HG03060 (cell line): ENCODE data around the gene LACRT.
"Not testable (repeated sequence)": the region's sequence is repeated elsewhere in the genome, so short reads cannot be mapped to it uniquely, and the experiment has no call there.

Experiments used
- ATAC-seq: cut with Tn5 transposase; IDR thresholded peaks from one replicate; pipeline ENCODE4 v1.9.1; 2021; ENCODE audit warnings: low read depth, moderate number of reproducible peaks; ENCODE audit not compliant: unreplicated experiment

Gene LACRT

DNA sequence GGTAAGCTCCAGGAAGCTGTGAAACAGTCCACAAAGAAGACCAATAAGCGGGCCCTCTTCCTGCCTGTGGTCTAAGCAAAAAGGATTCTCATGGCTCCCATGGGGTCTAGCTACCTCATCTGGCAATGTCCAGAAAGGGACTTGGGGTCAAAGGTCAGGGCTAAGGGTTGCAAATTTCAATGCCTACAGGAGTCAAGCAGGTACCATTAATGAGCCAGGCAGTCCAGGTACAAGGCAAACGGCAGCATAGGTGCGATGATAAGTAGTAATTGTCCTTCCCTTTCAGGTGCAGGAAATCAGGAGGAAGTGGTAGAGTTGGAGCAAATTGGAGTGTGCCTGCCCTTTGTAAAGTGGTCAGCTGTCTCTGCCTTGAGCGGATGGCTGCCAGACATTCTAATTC, 6.4 kb upstream of the LACRT start:
- no peak for ATAC-seq

DNA sequence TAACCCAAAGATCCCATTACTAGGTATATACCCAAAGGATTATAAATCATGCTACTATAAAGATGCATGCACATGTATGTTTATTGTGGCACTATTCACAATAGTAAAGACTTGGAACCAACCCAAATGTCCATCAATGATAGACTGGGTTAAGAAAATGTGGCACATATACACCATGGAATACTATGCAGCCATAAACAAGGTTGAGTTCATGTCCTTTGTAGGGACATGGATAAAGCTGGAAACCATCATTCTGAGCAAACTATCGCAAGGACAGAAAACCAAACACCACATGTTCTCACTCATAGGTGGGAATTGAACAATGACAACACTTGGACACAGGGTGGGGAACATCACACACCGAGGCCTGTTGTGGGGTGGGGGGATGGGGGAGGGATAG, 4.4 kb upstream of the LACRT start:
- not testable (repeated sequence) for ATAC-seq

DNA sequence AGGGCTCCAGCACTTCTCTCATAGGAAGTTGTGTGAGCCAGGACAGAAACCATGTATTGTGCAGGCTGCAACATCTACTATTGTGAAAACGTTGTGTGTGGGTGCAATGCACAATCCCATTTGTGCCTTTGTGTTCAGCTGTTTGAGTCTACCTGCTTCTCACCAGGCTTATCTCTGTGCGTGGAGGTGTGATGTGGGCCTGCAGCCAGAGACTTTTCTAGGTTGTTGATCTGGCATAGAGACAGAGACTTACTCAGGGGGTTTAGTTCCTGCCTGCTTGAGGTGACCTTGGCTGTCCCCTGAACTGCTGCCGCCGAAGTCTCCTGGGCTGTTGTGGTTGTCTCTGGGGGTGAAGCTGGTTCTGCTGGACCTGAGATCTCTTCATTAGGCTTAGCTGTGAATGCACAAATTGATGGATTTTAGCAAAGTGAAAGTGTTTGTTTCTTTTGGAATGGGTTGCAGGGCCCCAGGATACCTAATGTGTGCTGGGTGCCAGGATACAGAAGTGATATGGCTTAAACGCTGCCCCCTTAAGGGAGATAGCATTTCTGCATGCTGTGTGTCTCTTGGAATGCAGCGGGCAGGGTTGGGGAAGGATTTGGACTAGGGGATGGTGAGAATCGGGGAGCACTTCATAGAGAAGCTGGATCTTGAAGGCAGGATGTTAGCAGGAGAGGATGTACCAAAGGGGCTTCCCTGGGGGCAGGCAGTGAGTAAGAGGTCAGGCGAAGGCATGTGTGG, 2.5 kb downstream of the LACRT start:
- no peak for ATAC-seq

DNA sequence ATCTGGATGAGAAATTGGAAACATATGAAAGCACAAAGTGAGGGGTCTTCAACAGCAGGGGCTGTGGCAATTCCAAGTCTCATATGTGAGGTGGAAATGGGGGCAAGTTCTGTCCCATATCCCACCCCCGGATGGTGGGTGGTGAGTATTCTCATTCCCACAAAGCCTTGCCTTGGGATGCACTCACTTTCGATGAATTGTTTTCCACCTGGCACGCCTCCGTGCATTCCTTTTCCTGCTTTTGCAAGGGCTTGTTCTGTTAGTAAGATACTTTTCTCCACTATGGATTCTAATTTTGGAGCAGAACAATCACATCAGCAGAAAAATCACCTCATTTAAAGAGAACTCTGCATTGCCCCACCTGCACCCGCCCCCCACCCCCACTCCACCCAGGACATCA, 3.1 kb downstream of the LACRT start:
- no peak for ATAC-seq

DNA sequence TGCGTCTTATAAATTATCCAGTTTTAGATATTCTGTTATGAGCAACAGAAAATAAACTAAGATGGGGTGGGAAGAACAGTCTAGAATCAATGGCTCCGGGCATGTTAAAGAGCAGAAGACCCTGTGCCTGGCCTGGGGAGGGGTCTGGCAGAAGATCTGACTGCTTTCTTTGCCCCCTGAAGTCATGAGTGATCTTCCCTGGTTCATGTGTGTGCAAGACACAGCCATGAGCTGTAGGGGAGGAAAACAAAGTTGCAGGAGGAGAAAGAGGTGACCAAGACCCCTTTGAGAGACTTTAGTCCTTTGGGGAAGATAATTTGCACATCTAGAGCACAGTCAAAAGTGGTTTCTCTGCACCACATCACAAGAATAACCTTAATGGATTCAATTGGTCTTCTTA, 4.8 kb downstream of the LACRT start:
- ATAC-seq, result no peak

DNA sequence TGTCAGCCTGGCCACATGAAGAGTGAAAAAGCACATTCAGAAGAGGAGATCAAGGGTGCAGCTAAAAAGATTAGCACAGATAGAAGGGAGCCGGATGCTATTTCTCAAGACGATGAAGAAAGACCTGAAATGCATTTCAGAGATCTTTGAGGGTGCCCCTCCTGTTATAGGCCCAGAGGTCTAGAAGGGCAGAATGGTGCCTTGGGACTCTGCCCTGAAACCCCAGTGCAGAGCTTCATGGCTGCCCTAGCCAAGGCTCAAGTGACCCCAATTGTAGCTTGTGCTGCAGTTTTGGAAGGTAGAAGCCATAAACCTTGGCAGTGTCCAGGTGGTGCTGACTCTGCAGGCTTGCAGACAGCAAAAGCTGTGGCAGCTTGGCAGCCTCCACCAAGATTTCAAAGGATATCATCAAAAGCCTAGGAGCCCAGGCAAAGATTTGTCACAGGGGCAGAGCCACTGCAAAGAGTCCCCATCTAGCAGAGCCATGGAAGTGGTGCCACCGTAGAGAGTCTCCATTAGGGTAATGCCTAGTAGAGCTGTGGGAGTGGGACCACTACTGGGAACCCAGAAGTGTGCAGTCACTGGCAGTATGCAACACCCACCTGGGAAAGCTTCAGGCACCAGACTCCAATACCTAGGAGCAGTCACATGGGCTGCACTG, 6.4 kb downstream of the LACRT start:
- ATAC-seq, result no peak

DNA sequence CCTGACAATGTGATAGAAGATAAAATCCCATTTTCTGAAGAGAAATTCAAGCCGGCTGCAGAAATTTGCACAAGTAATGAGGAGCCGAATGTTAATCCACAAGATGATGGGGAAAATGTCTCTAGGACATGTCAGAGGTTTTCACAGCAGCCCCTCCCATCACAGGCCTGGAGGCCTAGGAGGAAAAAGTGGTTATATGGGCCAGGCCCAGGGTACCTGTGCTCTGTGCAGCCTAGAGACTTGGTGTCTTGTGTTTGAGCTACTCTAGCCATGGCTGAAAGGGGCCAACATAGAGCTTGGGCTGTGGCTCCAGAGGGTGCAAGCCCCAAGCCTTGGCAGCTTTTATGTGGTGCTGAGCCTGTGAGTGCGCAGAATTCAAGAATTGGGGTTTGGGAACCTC, 7.4 kb downstream of the LACRT start:
- no peak for ATAC-seq

DNA sequence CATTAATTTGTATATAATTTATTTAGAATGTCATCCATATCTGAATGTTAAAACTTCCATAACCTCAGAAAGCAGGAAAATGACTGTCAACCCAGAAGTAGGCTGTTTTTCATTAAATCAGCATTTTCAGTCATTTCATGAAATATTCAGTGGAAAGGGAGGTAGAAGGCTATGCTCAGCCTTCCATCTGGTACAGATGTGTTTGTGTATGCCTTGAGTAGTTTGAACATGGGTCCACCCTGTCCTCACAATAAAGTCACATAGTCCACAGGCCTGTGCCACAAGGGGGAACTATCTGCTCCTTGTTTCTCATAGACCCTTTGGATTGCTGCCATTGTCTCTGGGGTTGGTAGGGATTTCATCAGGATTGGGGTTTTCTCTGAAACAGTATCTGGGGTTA, 9.1 kb downstream of the LACRT start:
- no peak for ATAC-seq

DNA sequence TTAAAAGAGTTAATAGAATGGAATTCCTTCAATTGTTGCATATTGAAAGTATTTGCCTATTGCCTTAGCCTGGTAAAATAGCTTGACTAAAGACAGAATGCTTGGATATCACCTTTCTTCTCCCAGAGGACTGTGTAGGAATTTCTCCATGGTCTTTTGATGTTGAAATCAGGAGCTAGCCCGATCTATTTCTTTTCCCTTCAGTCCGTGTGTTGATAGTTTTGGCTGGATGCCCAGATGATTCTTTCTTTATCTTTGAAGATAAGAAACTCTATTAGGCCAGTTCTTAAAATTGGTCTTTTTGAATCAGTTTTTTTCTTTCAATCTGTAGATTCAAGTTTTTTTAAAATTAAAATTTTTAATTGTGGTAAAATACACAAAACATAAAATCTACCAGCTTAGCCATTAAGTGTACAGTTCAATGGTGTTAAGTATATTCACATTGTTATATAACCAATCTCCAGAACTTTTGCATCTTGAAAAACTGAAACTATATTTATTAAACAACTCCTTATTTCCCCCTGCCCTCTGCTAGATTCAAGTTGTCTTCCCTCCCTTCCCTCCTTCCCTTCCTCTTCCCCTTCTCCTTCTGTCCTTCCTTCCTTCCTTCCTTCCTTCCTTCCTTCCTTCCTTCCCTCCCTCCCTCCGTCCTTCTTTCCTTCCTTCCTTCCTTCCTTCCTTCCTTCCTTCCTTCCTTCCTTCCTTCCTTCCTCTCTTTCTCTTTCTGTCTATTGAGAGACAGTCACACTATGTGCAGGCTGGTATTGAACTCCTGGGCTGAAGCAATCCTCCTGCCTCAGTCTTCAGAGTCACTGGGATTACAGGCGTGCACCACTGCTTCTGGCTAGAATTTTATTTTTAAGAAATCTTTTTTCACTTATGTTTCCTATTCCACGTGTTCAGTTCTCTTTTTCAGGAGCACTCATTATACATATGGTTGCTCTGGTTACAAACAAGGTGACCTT, 10.1 kb downstream of the LACRT start:
- ATAC-seq, result no peak

DNA sequence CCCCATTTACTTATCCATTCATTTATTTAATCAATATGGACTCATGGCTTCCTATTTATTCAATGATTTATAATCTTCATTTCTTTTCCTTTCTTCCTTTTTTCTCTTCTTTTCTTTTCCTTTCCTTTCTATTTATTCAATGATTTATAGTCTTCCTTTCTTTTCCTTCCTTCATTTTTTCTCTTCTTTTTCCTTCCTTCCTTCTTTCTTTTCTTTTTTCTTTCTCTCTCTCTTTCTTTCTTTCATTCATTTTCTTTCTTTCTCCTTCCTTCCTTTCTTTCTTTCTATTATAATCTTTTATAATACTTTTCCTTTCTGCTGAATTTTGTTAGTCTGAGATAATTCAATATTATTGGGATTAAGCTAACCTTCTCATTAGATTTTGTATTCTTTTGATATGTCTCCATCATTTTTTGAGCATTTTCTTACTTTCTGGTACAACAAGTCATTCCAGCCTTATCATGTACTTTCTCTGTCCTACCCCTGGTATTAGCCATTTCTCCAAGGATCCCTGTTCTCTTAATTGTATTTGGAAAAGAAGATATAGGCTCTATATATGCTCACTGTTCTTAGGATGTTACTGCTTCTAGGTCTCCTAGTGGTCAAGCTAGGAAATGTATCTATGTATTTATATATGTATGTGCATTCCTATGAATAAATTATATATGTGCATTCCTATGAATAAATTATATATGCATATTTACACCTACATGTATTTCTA, 12.1 kb downstream of the LACRT start:
- no peak for ATAC-seq

DNA sequence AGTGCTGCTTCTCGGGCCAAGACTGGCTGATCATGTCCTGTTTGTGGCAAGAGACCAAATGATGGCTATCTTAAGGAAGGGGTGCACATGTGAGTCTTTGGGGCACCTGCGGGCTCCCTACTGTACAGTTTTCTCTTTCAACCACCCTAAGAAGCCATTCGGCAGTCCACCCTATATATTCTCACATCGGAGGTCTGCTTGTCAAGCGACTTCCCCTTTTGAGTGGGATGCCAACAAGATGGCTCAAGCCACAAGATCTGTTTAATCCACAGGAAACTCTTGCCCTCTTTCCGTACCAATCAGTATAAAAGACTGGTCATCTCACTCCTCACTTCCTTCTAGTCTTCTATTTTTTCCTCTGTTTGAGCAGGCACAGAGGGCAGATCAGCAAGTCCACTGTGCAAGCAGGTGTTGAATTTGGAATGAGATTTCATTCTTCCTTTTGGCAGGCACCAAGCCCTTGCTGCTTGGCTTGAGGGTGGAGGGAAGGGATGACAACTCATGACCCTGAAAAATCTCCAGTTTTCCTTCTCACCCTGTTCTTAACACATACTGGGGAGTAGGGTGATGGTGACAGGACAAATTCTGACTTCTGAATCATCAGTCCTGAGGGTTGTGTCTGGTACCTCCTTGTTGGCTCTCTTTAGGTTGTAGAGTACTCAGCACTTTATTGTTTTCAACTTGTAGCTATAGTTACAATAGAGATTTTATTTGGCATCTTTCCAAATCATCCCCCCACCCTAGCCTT, 17.6 kb downstream of the LACRT start:
- ATAC-seq, result no peak

DNA sequence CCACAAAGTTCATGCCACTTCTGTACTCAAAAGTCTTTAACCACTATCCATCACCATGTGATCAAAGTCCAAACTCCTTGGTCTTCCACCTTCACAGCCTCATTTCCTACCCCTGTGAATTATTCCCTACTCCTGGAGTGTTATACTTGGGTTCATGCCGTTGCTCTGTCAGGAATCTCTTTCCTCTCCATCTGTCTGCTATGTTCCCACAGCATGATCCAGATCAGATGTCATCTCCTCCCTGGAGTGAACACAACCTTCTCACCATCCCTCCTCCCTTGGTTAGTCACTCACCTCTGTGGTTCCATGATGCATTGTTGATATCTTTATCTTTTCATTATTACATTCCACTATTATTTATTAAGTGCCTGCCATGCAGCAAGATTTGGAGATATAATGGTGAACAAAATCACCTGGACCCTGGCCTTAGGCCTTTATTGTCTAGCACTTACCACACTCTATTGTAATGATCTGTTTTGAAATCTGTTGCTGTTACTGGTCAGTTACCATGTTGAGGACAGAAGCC, 22.4 kb downstream of the LACRT start:
- no peak for ATAC-seq

DNA sequence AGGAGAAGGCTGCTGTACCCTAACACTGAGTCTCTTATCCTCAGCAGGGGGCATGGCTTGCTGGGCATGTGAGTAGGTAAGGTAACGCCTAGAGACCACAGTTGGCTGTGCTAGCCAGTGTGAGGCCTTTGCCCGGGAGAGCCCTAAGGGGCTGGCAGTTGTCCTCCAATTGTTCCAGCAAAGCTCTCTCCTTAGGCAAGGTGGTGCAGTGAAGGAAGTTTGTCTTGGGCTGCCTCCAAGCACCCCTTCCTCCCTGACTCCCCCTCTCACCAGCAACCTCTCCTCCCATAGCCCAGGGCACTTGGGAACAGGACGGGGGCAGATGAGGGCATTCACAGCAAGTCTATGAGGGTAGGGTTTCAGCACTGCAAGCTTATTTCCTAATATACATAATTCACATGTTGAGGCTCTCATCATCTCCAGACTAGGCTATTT, 23.0 kb downstream of the LACRT start:
- no peak for ATAC-seq

DNA sequence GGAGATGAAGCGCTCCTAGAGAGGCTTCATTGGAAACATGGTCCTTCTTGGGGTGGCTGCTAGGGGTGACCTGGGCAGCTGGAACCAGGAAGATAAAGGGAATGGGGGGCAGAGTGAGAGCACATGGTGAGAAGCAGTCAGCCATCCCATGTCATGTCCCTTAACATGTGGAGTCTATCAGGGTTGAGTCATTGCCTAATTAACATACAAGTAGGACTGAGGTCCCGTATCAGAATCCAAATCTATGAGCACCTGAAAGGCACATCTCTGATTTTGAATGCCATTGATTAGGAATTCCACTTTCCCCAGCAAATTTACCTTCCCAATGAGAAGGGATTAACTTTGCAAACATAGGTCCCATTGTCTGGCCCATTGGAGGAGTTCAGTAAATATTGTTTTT, 25.9 kb downstream of the LACRT start:
- no peak for ATAC-seq

DNA sequence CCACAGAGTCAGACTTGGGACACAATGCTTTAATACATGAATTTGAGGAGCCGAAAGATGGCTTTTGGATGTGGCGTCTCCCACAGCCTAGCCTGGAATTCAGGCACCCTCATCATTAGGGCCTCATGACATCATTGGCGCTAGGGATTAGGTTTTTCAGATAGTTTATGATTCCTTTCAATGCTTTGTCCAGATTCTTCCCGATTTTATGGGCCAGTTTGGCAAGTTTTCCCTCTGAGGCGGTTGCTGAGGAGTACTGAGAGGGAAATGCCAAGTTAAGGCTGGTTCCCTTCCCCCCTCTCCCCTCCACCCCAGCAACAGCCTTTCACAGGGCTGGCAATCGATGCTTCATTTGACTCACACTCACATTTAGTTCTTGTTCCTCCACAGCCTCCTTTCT, 26.5 kb downstream of the LACRT start:
- no peak for ATAC-seq

DNA sequence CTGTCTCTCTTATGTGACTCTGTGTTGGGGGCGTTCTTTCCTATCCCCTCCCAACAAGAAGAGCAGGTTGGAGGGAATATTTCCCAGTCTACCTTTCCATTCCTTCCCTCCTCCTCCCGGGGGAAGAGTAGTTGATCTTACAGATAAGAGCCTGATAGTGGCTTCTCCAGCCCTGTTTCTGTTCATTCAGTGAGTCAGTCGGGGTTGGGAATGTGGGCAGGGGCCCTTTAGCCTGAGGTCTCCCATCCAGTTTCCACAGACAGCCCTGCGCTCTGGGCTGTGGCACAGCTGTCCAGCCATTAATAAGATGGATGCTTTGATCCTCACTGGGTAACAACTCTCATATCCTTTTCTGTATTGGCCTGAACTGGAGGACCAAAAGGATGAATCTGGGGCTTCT, 28.1 kb downstream of the LACRT start:
- no peak for ATAC-seq

DNA sequence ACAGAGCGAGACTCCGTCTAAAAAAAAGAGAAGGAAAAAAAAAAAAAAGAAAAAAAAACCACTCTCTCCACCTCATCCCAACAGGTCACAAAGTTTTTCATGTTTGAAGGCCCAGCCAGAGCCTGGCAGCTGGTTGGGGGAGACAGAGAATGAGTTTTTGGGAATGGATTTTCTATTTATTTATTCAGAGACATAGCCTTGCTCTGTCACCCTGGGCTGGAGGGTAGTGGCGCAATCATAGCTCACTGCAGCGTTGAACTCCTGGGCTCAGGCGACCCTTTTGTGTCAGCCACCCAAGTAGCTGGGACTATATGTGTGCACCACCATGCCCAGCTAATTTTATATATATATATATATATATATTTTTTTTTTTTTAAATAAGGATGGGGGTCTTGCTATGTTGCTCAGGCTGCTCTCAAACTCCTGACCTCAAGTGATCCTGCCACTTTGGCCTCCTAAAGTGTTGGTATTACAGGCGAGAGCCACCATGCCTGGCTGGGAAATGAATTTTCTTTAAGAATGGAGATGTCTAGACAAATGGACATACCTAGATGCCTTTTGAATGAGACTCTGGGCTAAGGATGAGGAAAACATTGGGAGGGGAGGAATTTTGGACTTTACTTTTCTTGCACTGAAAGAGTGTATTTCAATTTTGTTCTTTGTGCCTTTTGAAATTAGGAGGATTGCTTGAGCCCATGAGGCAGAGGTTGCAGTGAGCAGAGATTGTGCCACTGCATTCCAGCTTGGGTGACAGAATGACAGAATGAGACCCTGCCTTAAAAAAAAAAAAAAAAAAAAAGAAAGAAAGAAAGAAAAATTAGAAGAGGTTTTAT, 29.3 kb downstream of the LACRT start:
- no peak for ATAC-seq

DNA sequence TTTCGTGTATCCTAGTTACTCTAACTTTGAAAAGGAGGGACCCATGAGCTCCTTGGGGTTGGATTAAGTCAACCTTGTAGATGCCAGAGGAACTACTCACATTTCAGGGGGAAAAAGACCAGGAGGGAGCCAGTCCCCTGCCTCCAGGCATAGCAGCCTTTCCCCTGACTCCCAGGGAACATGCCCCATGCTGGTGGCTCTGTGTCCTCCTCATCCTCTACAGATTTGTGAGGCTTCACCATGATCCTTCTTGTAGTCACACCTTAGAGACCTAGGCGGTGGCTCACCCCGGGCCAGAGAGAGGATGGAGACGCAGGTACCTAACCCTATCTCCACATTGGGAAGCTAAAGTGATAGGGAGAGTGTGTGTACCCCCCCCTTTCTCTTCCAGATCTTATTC, 30.3 kb downstream of the LACRT start:
- no peak for ATAC-seq

DNA sequence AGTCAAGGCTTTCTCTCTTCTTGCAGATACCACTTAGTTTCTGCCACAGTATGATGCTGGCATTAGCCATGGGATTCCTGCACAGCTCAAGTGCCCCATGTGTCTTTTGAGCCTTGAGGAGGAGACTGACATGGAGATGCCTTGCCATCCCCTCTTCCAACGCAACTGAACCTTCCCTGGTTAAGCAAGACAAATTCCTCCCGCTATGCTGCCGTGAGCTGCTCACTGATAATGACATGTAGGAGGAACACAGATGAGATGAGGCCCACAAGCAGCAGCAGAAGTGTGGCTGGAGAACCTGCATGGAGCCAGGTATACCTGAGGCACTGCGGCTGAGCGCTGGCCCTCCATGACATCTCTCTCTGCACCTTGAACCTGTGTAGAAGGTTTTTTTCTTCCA, 30.8 kb downstream of the LACRT start:
- no peak for ATAC-seq
